ENCODE data around the gene ELMOD3.
A peak's percentile ranks its signal among the peaks of the same experiment; 100 is the strongest.

The ELMOD3 gene

DNA sequence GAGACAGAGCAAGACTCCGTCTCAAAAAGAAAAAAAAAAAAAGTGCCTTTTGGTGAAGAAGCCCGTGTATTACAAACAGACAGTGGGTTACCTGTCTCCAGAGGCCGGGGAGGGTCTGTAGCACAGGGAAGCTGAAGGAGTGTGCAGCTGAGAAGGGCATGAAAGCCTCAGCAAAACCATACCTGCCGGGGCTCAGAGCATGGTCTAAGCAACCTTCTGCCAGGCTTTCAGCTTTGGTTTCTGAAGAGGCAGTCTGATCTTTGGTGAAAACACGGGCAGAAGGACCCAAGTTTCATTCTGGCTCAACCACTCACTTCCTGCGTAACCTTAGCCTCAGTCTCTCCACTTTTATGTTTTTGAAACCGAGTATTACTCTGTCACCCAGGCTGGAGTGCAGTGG, 85.4 kb downstream of the ELMOD3 start:
- TF ChIP-seq EZH2phosphoT487 (IDR thresholded peaks at IDR 0.05; ENCODE audit: low read depth) = no peak
- TF ChIP-seq, protein P1, sequence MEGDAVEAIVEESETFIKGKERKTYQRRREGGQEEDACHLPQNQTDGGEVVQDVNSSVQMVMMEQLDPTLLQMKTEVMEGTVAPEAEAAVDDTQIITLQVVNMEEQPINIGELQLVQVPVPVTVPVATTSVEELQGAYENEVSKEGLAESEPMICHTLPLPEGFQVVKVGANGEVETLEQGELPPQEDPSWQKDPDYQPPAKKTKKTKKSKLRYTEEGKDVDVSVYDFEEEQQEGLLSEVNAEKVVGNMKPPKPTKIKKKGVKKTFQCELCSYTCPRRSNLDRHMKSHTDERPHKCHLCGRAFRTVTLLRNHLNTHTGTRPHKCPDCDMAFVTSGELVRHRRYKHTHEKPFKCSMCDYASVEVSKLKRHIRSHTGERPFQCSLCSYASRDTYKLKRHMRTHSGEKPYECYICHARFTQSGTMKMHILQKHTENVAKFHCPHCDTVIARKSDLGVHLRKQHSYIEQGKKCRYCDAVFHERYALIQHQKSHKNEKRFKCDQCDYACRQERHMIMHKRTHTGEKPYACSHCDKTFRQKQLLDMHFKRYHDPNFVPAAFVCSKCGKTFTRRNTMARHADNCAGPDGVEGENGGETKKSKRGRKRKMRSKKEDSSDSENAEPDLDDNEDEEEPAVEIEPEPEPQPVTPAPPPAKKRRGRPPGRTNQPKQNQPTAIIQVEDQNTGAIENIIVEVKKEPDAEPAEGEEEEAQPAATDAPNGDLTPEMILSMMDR (IDR thresholded peaks at IDR 0.05; ENCODE audit: low read depth, low read length) = no peak
- Histone ChIP-seq H4K20me1 (ENCODE audit: insufficient read depth, low read length) (no peaks in the 10 kb centered on the region), H2AFZ (ENCODE audit: low read depth, low read length) (peak overlapping the region; percentile 94), H3K9ac (ENCODE audit: low read length) (peak overlapping the region; percentile 21; the same call in 1 of the 2 replicates), H3K27me3 (ENCODE audit: low read depth, low read length) (no peaks in the 10 kb centered on the region), H3K4me3 (ENCODE audit: low read length) (no peak overlapping the region), H3K27ac (ENCODE audit: low read length) (no peak overlapping the region), H3K9me3 (ENCODE audit: insufficient read depth, low read length) (no peaks in the 10 kb centered on the region), H3K4me2 (ENCODE audit: low read length) (peak overlapping the region; percentile 52), H3K4me1 (ENCODE audit: low read length) (peaks cover 38% of the 10 kb centered on the region), H3K36me3 (replicated peaks; ENCODE audit: low read depth, low read length) (no peaks in the 10 kb centered on the region), H3K79me2 (ENCODE audit: low read length) (no peaks in the 10 kb centered on the region)

DNA sequence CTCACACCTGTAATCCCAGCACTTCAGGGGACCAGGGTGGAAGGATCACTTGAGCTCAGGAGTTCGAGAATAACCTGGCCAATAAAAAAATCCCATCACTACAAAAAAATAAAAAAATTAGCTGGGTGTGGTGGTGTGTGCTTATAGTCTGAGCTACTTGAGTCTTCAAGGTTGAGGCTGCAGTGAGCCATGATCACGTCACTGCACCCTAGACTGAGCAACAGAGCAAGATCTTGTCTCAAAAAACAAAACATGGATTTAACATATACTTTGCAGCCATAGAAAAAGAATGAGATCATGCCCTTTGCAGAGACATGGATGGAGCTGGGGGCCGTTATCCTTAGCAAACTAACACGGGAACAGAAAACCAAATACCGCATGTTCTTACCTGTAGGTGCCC, 86.2 kb downstream of the ELMOD3 start:
- H3K9ac ChIP-seq (ENCODE audit: low read length) = no peak overlapping the region
- no peaks in the 10 kb centered on the region for H4K20me1 ChIP-seq (ENCODE audit: insufficient read depth, low read length)
- H3K4me3 ChIP-seq (ENCODE audit: low read length) = no peak overlapping the region
- H3K9me3 ChIP-seq (ENCODE audit: insufficient read depth, low read length) = no peaks in the 10 kb centered on the region
- H3K4me1 ChIP-seq (ENCODE audit: low read length) = peaks cover 38% of the 10 kb centered on the region
- H3K4me2 ChIP-seq (ENCODE audit: low read length) = no peak overlapping the region
- TF ChIP-seq, protein P1 (IDR thresholded peaks at IDR 0.05; ENCODE audit: low read depth, low read length) = no peak
- no peak for TF ChIP-seq EZH2phosphoT487 (IDR thresholded peaks at IDR 0.05; ENCODE audit: low read depth)
- no peaks in the 10 kb centered on the region for H3K36me3 ChIP-seq (replicated peaks; ENCODE audit: low read depth, low read length)
- no peak overlapping the region for H2AFZ ChIP-seq (ENCODE audit: low read depth, low read length)
- H3K27me3 ChIP-seq (ENCODE audit: low read depth, low read length) = no peaks in the 10 kb centered on the region
- H3K79me2 ChIP-seq (ENCODE audit: low read length) = no peaks in the 10 kb centered on the region
- no peak overlapping the region for H3K27ac ChIP-seq (ENCODE audit: low read length)

Data from OCI-LY3 (cell line).